C4-2B (cell line): Measurements from ENCODE around the gene RUNX3.
A peak's percentile ranks its signal among the peaks of the same experiment; 100 is the strongest.

Experiments used
- H3K27ac ChIP-seq: fragments of 450-650 bp; 2 replicates; pipeline ENCODE4 v1.5.1; 2017
- ZFX ChIP-seq: fragments of 450-650 bp; IDR thresholded peaks from 2 replicates; pipeline ENCODE4 v1.6.1; 2017
- TF ChIP-seq, protein P1 (sequence below): fragments of 450-650 bp; conservative IDR thresholded peaks from 2 replicates; pipeline ENCODE4 v1.5.1; 2017; ENCODE audit warnings: mild to moderate bottlenecking

RUNX3 gene

DNA sequence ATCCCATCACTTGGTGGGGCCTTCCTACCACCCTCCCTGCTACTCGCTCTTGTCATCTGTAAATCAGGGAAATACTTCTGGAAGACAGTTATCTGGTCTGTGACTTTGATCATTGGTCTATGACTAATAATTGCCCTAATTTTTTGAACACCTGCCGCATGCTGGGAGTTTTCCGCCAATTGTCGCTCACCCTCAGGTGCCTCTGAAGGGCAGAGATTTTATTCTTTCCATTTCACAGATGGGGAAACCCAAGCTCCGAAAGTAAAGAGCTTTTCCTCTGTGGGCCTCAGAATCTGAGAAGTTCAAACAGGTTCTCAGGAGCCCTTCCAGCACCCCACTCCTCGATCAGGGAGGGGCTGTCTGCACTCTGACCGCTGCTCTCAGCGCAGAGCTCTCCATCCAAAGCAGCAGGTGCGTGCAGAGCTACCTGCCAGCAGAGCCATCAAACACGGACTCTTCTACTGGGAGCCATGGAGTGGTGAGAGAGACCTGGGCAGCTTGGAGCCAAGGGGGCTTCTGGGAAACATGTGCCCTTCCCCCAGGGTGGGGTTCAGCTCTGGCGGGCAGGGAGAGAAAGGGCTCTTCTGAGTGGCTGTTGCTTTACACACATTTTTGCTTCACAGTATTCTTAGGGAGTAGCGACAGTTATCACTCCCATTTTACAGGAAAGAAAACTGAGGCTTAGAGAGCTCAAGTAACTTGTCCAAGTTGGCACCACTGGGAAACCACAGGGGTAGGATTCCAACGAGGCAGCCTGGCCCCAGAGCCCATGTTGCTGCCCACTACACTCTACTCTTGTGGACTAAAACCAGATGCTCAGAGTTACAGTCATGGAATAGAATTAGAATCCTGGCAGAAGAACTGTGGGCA, 5.8 kb upstream of the RUNX3 start:
- TF ChIP-seq, protein P1, sequence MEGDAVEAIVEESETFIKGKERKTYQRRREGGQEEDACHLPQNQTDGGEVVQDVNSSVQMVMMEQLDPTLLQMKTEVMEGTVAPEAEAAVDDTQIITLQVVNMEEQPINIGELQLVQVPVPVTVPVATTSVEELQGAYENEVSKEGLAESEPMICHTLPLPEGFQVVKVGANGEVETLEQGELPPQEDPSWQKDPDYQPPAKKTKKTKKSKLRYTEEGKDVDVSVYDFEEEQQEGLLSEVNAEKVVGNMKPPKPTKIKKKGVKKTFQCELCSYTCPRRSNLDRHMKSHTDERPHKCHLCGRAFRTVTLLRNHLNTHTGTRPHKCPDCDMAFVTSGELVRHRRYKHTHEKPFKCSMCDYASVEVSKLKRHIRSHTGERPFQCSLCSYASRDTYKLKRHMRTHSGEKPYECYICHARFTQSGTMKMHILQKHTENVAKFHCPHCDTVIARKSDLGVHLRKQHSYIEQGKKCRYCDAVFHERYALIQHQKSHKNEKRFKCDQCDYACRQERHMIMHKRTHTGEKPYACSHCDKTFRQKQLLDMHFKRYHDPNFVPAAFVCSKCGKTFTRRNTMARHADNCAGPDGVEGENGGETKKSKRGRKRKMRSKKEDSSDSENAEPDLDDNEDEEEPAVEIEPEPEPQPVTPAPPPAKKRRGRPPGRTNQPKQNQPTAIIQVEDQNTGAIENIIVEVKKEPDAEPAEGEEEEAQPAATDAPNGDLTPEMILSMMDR = no peak
- TF ChIP-seq ZFX = no peak
- H3K27ac ChIP-seq = no peak overlapping the region

DNA sequence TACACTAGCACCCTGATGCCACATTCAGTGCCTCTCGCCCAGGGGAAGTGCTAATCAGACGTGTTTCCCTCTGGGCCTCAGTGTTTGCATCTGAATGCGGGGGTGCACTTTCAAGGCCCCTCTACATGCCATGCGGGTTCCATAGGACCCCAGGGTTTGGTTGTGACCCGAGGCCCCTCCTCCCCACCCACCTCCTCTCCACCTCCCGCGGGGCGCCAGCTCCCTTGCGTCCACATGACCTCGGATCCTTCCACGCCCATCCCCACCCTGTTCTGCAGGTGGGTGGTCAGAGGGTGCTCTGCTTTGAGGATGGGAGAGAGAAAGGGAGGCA, 5.1 kb upstream of the RUNX3 start:
- no peak overlapping the region for H3K27ac ChIP-seq
- no peak for TF ChIP-seq ZFX
- TF ChIP-seq, protein P1 = no peak

DNA sequence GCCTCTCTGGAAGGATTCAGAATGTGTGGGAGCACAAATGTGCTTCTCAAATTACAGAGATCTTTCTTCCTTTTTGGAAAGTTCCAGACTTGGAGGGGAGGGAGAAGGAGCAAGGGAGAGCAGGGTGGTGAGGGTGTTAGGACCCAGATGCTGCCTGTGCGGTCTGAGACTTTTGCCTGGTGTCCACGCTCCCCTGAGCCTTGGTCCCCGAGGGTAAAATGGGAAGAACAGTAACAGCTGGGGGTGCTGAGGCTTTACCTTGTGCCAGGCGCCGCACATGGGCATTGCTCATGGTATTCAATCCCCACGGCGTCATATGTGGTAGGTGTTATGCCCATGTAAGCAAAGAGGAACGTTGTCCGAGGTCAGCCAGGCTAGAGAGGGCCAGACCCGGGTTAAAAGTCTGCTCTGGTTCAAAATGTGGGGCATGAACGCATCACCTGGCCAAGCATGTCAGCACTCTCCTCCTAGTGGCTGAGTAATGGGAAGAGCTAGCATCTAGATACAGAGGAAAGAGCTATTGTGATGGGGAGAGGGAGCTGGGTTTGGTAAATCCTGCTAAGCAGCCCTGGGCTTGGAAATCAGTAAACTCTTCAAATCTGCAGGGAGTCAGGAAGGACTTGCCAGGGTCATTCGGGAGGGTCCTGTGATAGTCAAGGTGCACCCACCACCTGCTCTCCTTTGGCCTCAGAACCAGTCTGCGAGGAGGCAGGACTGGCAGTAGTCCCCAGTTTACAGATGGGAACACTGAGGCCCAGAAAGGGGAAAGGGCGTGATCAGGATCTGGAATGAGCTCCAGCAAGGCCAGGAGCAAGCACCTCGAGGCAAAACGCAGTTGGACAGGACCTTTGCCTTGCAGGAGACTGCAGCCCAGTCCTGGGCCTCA, 4.5 kb upstream of the RUNX3 start:
- H3K27ac ChIP-seq = no peak overlapping the region
- no peak for TF ChIP-seq ZFX
- TF ChIP-seq, protein P1 = no peak

DNA sequence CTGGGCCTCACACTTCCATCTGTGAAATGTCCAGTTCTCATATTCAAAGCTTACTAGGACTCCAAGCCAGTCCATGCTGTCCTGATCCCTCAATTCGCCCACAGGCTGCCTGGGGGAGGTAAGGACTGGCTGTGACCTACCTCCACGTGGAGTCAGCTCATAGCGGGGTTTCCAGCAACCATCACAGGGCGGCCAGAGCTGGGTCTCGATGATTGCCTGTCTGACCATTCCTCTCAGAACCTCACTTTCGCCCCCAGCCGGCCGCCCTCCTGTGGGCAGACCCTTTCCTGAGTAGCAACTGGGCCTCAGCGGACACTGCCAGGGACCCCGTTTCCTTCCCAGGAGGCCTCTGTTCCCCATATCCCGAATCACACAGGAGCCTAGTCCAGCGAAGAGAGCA, 3.4 kb upstream of the RUNX3 start:
- TF ChIP-seq ZFX = no peak
- TF ChIP-seq, protein P1 = no peak
- no peak overlapping the region for H3K27ac ChIP-seq

DNA sequence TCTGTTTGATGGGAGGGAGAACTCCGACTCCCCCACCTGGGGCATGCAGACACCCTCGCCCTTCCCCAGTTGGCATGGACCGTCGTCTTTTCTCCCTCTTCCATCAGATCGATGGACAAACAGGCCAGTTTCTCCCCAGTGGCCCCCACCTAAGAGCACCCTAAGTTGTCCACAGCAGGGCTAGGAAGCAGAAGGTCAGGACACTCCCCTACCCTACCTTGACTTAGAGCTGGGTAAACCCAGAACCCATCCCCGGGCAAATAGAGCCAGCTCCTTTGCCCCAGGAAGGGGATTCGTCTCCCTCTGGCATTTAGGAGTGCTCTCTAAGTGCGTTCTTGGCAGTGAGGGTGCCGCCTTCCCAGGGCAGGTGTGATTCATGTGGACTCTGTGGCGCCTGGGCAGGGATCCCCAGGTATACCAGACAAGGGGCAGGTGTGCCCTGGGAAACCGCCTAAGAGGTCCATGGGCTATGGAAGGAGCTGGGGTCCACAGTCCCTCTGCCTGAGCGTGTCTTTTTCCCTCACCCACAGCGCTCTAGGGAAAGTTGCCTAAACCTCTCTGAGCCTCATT, 2.7 kb upstream of the RUNX3 start:
- H3K27ac ChIP-seq = no peak overlapping the region
- no peak for TF ChIP-seq ZFX
- TF ChIP-seq, protein P1 = no peak

DNA sequence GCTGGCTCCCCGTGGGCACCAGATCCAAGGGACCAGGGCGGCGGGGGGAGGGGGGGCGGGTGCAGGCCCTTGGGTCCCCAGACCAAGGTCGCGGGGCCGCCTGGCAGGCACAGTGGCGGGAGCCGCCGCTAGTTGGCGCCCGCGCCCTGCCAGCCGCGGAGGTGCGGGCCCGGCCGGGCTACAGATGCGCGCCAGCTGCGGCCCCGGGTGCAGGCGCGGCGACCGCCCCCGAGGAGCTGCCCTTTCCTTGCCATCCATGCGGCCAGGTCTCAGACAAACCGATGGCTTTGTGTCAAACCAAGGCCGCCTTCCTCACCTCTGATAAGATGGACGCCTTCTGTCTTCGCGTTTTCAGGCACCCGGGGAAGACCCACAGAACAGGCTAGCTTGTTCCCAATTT, 2.2 kb upstream of the RUNX3 start:
- no peak for TF ChIP-seq ZFX
- TF ChIP-seq, protein P1 = peak; percentile 78
- no peak overlapping the region for H3K27ac ChIP-seq
